ENCODE results near the gene OR5K4. TPM values are rescaled to one million over a fixed set of nuclear protein-coding genes. Genes with fewer than 3 reads are reported as not detected.

The OR5K4 gene
- not detected for total RNA-seq

DNA sequence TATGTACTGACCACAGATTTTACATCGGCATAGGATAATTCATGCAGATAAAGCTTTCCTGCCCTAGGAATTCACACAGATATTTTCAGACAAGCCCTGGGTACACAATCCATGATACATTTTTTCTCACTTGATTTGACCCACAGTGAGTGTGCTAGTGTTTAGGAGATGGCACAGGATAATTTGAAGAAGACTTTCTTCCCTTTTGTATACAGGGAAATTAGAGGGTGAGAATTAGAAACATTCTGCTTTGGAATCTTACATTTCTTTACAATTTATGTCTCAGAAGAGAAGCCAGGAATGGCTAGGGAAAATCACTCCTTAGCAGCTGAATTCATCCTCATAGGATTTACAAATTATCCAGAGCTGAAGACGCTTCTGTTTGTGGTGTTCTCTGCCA, at the start of gene OR5K4:
OR5K4 (plus strand) TSS at position 301 of the 400 bp plus-strand sequence; CDS start at position 301, 0 bp downstream.
- Histone ChIP-seq H3K27me3 (no peaks in the 10 kb centered on the region), H3K4me3 (no peak within 1 kb of the TSS), H3K9me3 (peaks cover 0 to 5% of the 10 kb centered on the region in 2 donors), H3K4me1 (no peaks in the 10 kb centered on the region), H3K36me3 (no peaks in the 10 kb centered on the region), H3K27ac (no peak within 1 kb of the TSS)
- no peak for DNase-seq (ENCODE audit: low spot score in 2 of 2)
- intact Hi-C loops (cut with DNase I): no loop called here
- TF ChIP-seq, protein P1, sequence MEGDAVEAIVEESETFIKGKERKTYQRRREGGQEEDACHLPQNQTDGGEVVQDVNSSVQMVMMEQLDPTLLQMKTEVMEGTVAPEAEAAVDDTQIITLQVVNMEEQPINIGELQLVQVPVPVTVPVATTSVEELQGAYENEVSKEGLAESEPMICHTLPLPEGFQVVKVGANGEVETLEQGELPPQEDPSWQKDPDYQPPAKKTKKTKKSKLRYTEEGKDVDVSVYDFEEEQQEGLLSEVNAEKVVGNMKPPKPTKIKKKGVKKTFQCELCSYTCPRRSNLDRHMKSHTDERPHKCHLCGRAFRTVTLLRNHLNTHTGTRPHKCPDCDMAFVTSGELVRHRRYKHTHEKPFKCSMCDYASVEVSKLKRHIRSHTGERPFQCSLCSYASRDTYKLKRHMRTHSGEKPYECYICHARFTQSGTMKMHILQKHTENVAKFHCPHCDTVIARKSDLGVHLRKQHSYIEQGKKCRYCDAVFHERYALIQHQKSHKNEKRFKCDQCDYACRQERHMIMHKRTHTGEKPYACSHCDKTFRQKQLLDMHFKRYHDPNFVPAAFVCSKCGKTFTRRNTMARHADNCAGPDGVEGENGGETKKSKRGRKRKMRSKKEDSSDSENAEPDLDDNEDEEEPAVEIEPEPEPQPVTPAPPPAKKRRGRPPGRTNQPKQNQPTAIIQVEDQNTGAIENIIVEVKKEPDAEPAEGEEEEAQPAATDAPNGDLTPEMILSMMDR (IDR thresholded peaks at IDR 0.05): no peak

- Histone ChIP-seq H3K9me3 (no peaks in the 10 kb centered on the region), H3K27ac (no peak overlapping the region), H3K27me3 (no peaks in the 10 kb centered on the region), H3K4me3 (no peak overlapping the region), H3K36me3 (no peaks in the 10 kb centered on the region), H3K4me1 (no peaks in the 10 kb centered on the region)
- TF ChIP-seq, protein P1 (IDR thresholded peaks at IDR 0.05): no peak
- intact Hi-C loops (cut with DNase I): no loop called here
- no peak for DNase-seq (ENCODE audit: low spot score in 2 of 2)
Observed at GRCh38 chr3:98322101-98322500, 31.6 kb upstream of the OR5K4 start.

GRCh38 chr3:98322686-98323085, 31.0 kb upstream of the OR5K4 start:
- H3K4me1 ChIP-seq: no peaks in the 10 kb centered on the region
- no peak for DNase-seq (ENCODE audit: low spot score in 2 of 2)
- no peak overlapping the region for H3K27ac ChIP-seq
- H3K9me3 ChIP-seq: no peaks in the 10 kb centered on the region
- no peak overlapping the region for H3K4me3 ChIP-seq
- H3K27me3 ChIP-seq: no peaks in the 10 kb centered on the region
- TF ChIP-seq, protein P1 (IDR thresholded peaks at IDR 0.05): no peak
- intact Hi-C loops (cut with DNase I): no loop called here
- H3K36me3 ChIP-seq: no peaks in the 10 kb centered on the region

GRCh38 chr3:98323425-98323824, 30.2 kb upstream of the OR5K4 start:
- Histone ChIP-seq H3K4me1 (no peaks in the 10 kb centered on the region), H3K9me3 (no peaks in the 10 kb centered on the region), H3K4me3 (no peak overlapping the region), H3K27ac (no peak overlapping the region), H3K27me3 (no peaks in the 10 kb centered on the region), H3K36me3 (no peaks in the 10 kb centered on the region)
- no peak for DNase-seq (ENCODE audit: low spot score in 2 of 2)
- intact Hi-C loops (cut with DNase I): no loop called here
- TF ChIP-seq, protein P1 (IDR thresholded peaks at IDR 0.05): no peak

DNA sequence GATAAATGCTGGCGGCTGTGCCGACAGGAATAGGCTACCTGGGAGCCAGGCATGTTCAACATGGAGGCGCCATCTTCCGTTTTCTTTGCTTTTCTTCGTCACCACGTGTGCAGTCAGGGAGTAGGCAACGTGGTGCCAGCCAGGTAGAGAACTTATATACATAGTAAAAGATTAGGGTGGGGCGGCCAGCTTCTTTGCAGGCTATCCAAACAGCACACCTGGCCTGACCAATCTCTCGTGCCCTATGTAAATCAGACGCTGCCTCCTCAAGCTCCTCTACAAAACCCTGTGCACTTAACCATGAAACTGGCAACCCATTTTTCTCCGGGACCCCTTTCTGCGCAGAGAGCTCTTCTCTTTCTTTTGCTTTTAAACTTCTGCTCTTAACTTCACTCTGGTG, 28.6 kb upstream of the OR5K4 start:
- Histone ChIP-seq H3K36me3 (no peaks in the 10 kb centered on the region), H3K9me3 (no peaks in the 10 kb centered on the region), H3K4me3 (no peak overlapping the region), H3K27ac (no peak overlapping the region), H3K27me3 (no peaks in the 10 kb centered on the region), H3K4me1 (no peaks in the 10 kb centered on the region)
- no peak for DNase-seq (ENCODE audit: low spot score in 2 of 2)
- TF ChIP-seq, protein P1 (IDR thresholded peaks at IDR 0.05): no peak
- intact Hi-C loops (cut with DNase I): loop anchor here (5.0 kb wide), 1 partner anchor 283 kb away; no protein-coding TSS in a partner anchor

Data from ascending aorta (tissue), 2 donors.